Urinary bladder (tissue), 4 donors: ENCODE results near the gene DCC. TPM values are rescaled to one million over a fixed set of nuclear protein-coding genes. Genes with fewer than 3 reads are reported as not detected.

ENCODE experiments used
- DNase-seq: peaks from one replicate; pipeline ENCODE4 v3.0.0-alpha.2; 2015; ENCODE audit errors: extremely low spot score
- H3K27ac ChIP-seq: one replicate; pipeline ENCODE4 v1.5.1; 2013; ENCODE audit warnings: low read depth, mild to moderate bottlenecking, moderate library complexity
- H3K36me3 ChIP-seq: one replicate; pipeline ENCODE4 v1.6.1; 2013; ENCODE audit warnings: mild to moderate bottlenecking, moderate library complexity; ENCODE audit not compliant: insufficient read depth
- H3K4me1 ChIP-seq: one replicate; pipeline ENCODE4 v1.6.1; 2013; ENCODE audit warnings: mild to moderate bottlenecking, moderate library complexity; ENCODE audit not compliant: insufficient read depth
- H3K4me3 ChIP-seq: one replicate; pipeline ENCODE4 v1.5.1; 2013; ENCODE audit warnings: low read depth, low read length
- WGBS: extraction: QIAGEN DNeasy Blood & Tissue Kit; methylation state at CpG from one replicate; pipeline ENCODE4 v1.1.7; 2013; 5-methylcytosine and 5-hydroxymethylcytosine counted together
- polyA plus RNA-seq: library from polyadenylated mRNA; stranded (reverse); fragments of 200-250 nt; gene quantifications from one replicate; pipeline ENCODE4 v1.2.3, GENCODE V29; 2013
- total RNA-seq: library from RNA; depleted of rRNA; stranded (reverse); fragments of >200 nt; gene quantifications from one replicate; pipeline ENCODE4 v1.2.3, GENCODE V29; 2014
- donor health status: healthy with polysubstance abuse.
- donor health status: healthy.

The DCC gene
- total and polyA plus RNA-seq, 2 donors = 0.08 to 2.0 TPM

GRCh38 chr18:52409727-52410126, 69.7 kb downstream of the DCC start:
- H3K4me1 ChIP-seq = no peaks in the 10 kb centered on the region
- no peaks in the 10 kb centered on the region for H3K36me3 ChIP-seq
- WGBS = 48% methylated on average over 1 of the region's 1 CpG
- no peak for DNase-seq
- no peak overlapping the region for H3K4me3 ChIP-seq
- no peak overlapping the region for H3K27ac ChIP-seq

- Histone ChIP-seq H3K4me3 (no peak overlapping the region), H3K4me1 (no peaks in the 10 kb centered on the region), H3K36me3 (no peaks in the 10 kb centered on the region), H3K27ac (no peak overlapping the region)
- no peak for DNase-seq
- WGBS = 76% methylated on average over 3 of the region's 3 CpGs
Observed at GRCh38 chr18:52415131-52415530, 75.1 kb downstream of the DCC start.

- WGBS = 46% methylated on average over 3 of the region's 3 CpGs
- Histone ChIP-seq H3K4me1 (no peaks in the 10 kb centered on the region), H3K36me3 (no peaks in the 10 kb centered on the region), H3K27ac (no peak overlapping the region), H3K4me3 (no peak overlapping the region)
- no peak for DNase-seq
Observed at GRCh38 chr18:52422985-52423601, 83.1 kb downstream of the DCC start.

GRCh38 chr18:52426041-52426440, 86.0 kb downstream of the DCC start:
- Histone ChIP-seq H3K4me1 (no peaks in the 10 kb centered on the region), H3K36me3 (no peaks in the 10 kb centered on the region), H3K27ac (no peak overlapping the region), H3K4me3 (no peak overlapping the region)
- 67% methylated on average over 4 of the region's 4 CpGs for WGBS
- no peak for DNase-seq

DNA sequence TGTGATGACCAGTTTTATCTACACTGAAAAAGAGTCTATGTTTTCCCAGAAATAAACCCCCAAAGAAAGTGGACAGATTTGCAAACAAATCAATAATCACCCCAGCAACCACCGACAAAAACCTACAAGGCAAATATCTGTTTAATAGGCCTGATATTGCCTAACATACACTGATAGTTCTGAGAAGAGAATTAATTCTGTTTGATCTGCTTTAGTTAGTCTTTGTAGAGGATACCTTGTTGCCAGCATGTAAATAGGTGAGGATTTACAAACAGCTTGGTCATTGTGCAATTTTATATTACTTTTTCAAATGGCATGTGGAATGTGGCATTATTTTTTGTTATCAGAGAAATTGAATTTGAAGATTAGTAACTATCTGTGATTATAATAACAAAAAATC, 86.5 kb downstream of the DCC start:
- 63% methylated on average over 1 of the region's 1 CpG for WGBS
- no peak overlapping the region for H3K4me3 ChIP-seq
- no peak for DNase-seq
- H3K4me1 ChIP-seq = no peaks in the 10 kb centered on the region
- no peaks in the 10 kb centered on the region for H3K36me3 ChIP-seq
- H3K27ac ChIP-seq = no peak overlapping the region

DNA sequence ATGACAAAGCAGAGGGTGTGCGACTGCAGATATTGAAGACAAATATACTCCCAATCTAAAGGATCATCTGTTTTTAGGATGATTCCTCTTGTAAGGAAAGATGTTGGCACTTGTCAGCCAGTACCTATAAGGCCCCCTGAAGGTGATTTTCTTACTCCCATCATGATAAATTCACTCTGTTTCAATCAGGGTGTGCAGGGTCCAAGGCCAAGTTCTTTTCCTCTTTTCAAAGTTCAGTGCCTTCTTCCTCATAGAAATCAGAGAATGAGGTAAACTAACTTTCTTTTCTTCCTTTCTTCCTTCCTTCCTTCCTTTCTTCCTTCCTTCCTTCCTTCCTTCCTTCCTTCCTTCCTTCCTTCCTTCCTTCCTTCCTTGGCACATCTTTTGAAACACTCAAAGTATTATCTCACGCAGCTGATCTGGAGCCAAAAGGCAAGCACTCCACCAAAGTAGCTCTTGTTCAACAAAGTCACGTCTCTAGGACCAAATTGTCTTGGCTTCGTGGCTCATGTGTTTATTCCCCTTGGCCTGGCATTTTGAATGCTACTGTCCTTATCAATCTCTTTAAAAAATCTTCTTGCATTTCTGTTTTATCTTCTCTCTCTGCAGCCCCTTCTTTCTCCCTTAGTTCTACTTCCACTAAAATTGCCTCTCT, 87.7 kb downstream of the DCC start:
- Histone ChIP-seq H3K27ac (no peak overlapping the region), H3K4me1 (no peaks in the 10 kb centered on the region), H3K36me3 (no peaks in the 10 kb centered on the region), H3K4me3 (no peak overlapping the region)
- WGBS = 73% methylated on average over 4 of the region's 4 CpGs
- DNase-seq = no peak

DNA sequence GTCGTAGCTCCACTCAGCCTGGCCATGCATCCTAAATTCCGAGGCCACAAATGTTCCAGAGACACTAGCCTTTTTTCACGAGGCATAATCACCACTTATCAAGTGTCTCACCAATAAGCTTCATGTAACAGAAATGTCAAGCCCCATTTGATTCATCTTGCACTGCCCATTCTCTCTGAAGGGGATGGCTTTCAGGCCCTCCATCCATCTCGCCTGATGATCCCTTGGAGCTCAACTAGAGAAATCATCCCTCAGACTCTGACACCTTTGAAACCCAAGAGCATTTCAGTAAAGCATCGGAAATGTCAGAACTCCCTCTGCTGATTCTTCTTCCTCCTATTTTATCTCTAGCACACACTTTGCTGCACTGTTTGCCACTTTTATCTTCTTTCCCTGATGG, 91.7 kb downstream of the DCC start:
- DNase-seq = no peak
- Histone ChIP-seq H3K36me3 (no peaks in the 10 kb centered on the region), H3K4me3 (no peak overlapping the region), H3K27ac (no peak overlapping the region), H3K4me1 (no peaks in the 10 kb centered on the region)
- WGBS = 68% methylated on average over 5 of the region's 5 CpGs

GRCh38 chr18:52433797-52434196, 93.8 kb downstream of the DCC start:
- no peaks in the 10 kb centered on the region for H3K4me1 ChIP-seq
- no peaks in the 10 kb centered on the region for H3K36me3 ChIP-seq
- no peak overlapping the region for H3K27ac ChIP-seq
- no peak overlapping the region for H3K4me3 ChIP-seq
- no peak for DNase-seq

DNA sequence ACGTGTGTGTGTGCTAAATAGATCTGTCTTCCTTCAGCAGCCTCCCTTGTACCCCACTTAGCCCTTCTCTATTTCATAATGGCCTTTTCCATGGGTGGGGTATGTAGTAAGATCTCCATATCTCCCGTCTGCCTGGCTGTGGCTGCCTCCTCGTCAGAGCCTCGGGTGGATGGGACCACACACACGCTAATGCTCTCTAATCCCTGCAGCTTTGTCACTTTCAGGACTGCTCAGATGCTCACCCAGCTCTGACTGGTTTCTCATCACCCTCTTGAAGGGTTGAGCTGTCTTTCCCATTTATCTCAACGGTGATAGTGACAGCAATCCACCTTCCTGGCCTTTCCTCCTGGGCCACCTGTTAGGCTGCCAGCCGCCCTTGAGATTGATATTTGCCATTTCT, 95.3 kb downstream of the DCC start:
- no peaks in the 10 kb centered on the region for H3K4me1 ChIP-seq
- no peak overlapping the region for H3K27ac ChIP-seq
- no peak overlapping the region for H3K4me3 ChIP-seq
- no peak for DNase-seq
- 41% methylated on average over 7 of the region's 7 CpGs for WGBS
- H3K36me3 ChIP-seq = no peaks in the 10 kb centered on the region

- DNase-seq = no peak
- no peak overlapping the region for H3K27ac ChIP-seq
- no peaks in the 10 kb centered on the region for H3K36me3 ChIP-seq
- H3K4me1 ChIP-seq = no peaks in the 10 kb centered on the region
- no peak overlapping the region for H3K4me3 ChIP-seq
Observed at GRCh38 chr18:52437161-52437560, 97.2 kb downstream of the DCC start.

DNA sequence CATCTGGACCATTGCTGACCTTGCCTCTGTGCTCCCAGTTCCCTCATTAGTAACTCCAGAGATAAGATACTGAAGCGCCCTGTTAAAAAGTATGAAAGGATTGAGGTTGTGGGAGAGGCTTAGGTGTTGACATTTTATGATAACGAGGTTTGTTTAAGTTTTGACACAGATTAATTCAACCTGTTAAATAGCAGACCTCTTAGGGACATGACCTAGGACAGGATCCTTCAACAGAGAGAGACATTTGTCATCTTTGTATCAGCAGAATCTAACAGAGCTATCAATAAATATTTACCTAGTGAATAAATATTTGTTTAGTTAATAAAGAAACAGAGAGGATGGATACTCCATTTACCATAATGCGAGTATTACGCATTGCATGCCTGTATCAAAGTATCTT, 99.5 kb downstream of the DCC start:
- Histone ChIP-seq H3K27ac (no peak overlapping the region), H3K4me3 (no peak overlapping the region), H3K36me3 (no peaks in the 10 kb centered on the region), H3K4me1 (no peaks in the 10 kb centered on the region)
- DNase-seq = no peak
- WGBS = 50% methylated on average over 4 of the region's 4 CpGs

DNA sequence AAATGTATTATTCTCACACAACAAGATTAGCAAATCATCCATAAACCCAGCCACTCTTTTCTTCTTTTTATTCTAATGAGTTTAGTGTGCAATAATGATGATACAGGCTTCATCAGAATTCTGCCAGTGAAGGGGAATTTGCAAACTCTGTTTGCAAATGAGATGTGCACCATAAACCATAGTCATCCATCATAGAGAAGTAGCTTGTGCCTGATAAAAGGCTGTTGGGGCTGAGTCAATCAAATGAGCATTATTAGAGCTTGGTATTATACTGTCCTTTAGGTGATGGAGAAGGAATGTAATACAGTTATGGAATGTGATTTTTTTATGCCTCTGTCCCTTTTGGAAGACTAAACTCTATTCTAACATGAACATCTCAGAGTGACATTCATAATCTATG, 101.8 kb downstream of the DCC start:
- Histone ChIP-seq H3K4me1 (no peaks in the 10 kb centered on the region), H3K27ac (no peak overlapping the region), H3K36me3 (no peaks in the 10 kb centered on the region), H3K4me3 (no peak overlapping the region)
- DNase-seq = no peak

DNA sequence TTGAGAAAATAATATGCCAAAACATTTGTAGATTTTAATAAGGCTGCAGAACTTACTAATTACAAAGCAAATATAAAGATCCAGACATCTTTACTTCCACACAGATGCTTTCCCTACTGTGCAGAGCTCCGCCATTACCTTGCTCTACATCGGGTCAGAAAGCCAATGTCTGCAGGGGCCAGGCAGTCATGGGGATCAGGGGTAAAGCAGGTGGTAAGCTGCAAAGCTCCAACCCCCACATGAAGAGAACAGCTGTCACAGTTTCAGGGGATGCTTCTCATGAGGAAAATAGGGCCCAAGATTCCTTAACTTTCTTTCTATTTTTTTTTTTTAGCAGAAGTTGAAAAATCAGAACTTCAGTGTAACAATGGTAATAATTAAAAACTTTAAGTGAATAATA, 102.7 kb downstream of the DCC start:
- no peaks in the 10 kb centered on the region for H3K4me1 ChIP-seq
- H3K27ac ChIP-seq = no peak overlapping the region
- no peaks in the 10 kb centered on the region for H3K36me3 ChIP-seq
- H3K4me3 ChIP-seq = no peak overlapping the region
- 95% methylated on average over 2 of the region's 2 CpGs for WGBS
- no peak for DNase-seq

- 37% methylated on average over 4 of the region's 4 CpGs for WGBS
- Histone ChIP-seq H3K27ac (no peak overlapping the region), H3K4me3 (no peak overlapping the region), H3K36me3 (no peaks in the 10 kb centered on the region), H3K4me1 (no peaks in the 10 kb centered on the region)
- DNase-seq = no peak
Observed at GRCh38 chr18:52451256-52451655, 111.3 kb downstream of the DCC start.

DNA sequence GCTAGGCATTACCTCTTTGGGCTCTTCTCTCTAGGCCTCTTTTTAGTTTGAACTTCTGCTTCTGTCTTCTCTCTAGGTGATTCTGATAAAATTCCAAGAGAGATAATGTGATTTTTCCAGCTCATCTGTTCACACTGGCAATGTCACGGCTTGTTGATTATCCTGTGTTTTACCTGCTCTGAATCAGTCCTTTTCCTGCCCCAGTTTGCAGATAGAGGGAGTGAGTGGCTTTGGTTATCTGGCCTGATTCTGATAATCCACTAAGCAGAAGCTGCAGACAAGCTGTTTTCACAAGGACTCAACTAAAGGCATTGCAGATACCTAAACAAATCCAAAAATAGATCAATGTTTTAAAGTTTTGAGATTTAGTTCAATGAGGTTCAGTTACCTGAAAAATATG, 111.9 kb downstream of the DCC start:
- Histone ChIP-seq H3K4me1 (no peaks in the 10 kb centered on the region), H3K4me3 (no peak overlapping the region), H3K36me3 (no peaks in the 10 kb centered on the region), H3K27ac (no peak overlapping the region)
- no peak for DNase-seq
- 42% methylated on average over 1 of the region's 1 CpG for WGBS
